Activated T-cell treated with anti-CD3 and anti-CD28 coated beads, Interleukin-2, amount 50 U/mL, for 24 hours (primary cell): ENCODE measurements around the gene MYZAP.

Experiments
- DNase-seq: peaks from one replicate; pipeline ENCODE4 v3.0.0-alpha.2; 2020
- H3K27ac Mint-ChIP-seq: 2 replicates; pipeline ENCODE4 v1.8.0; 2020; ENCODE audit warnings: mild to moderate bottlenecking, mixed read lengths
- H3K27me3 Mint-ChIP-seq: 2 replicates; pipeline ENCODE4 v1.8.0; 2020; ENCODE audit warnings: mixed read lengths
- H3K36me3 Mint-ChIP-seq: 2 replicates; pipeline ENCODE4 v1.8.0; 2020; ENCODE audit warnings: low read depth, mixed read lengths
- H3K4me1 Mint-ChIP-seq: 2 replicates; pipeline ENCODE4 v1.8.0; 2020; ENCODE audit warnings: low read depth, mixed read lengths
- H3K4me3 Mint-ChIP-seq: 2 replicates; pipeline ENCODE4 v1.8.0; 2020; ENCODE audit warnings: mild to moderate bottlenecking, moderate library complexity, mixed read lengths
- H3K9me3 Mint-ChIP-seq: 2 replicates; pipeline ENCODE4 v1.8.0; 2020; ENCODE audit warnings: mixed read lengths

Gene MYZAP

GRCh38 chr15:57554812-57555179 is 36.9 kb upstream of the MYZAP start:
- no peaks in the 10 kb centered on the region for H3K36me3 Mint-ChIP-seq
- H3K4me1 Mint-ChIP-seq: no peaks in the 10 kb centered on the region
- H3K9me3 Mint-ChIP-seq: no peaks in the 10 kb centered on the region
- DNase-seq: no peak
- no peak overlapping the region for H3K27ac Mint-ChIP-seq
- no peaks in the 10 kb centered on the region for H3K27me3 Mint-ChIP-seq
- H3K4me3 Mint-ChIP-seq: no peak overlapping the region

- Mint-ChIP-seq H3K27ac (no peak overlapping the region), H3K27me3 (no peaks in the 10 kb centered on the region), H3K36me3 (no peaks in the 10 kb centered on the region), H3K4me3 (no peak overlapping the region), H3K4me1 (peaks cover 3% of the 10 kb centered on the region), H3K9me3 (no peaks in the 10 kb centered on the region)
- no peak for DNase-seq
Observed at GRCh38 chr15:57555270-57555669, 36.4 kb upstream of the MYZAP start.

- Mint-ChIP-seq H3K4me3 (no peak overlapping the region), H3K4me1 (peaks cover 10% of the 10 kb centered on the region), H3K9me3 (no peaks in the 10 kb centered on the region), H3K27me3 (no peaks in the 10 kb centered on the region), H3K27ac (no peak overlapping the region), H3K36me3 (no peaks in the 10 kb centered on the region)
- no peak for DNase-seq
Observed at GRCh38 chr15:57556040-57556439, 35.7 kb upstream of the MYZAP start.

- no peaks in the 10 kb centered on the region for H3K27me3 Mint-ChIP-seq
- H3K4me1 Mint-ChIP-seq: peaks cover 20% of the 10 kb centered on the region
- H3K36me3 Mint-ChIP-seq: no peaks in the 10 kb centered on the region
- H3K4me3 Mint-ChIP-seq: no peak overlapping the region
- no peak for DNase-seq
- H3K27ac Mint-ChIP-seq: no peak overlapping the region
- H3K9me3 Mint-ChIP-seq: peaks cover 2% of the 10 kb centered on the region
Observed at GRCh38 chr15:57557267-57557666, 34.4 kb upstream of the MYZAP start.

GRCh38 chr15:57557810-57558209 is 33.9 kb upstream of the MYZAP start:
- DNase-seq: no peak
- H3K27ac Mint-ChIP-seq: no peak overlapping the region
- H3K27me3 Mint-ChIP-seq: no peaks in the 10 kb centered on the region
- no peaks in the 10 kb centered on the region for H3K36me3 Mint-ChIP-seq
- H3K4me1 Mint-ChIP-seq: peaks cover 25% of the 10 kb centered on the region
- peaks cover 2% of the 10 kb centered on the region for H3K9me3 Mint-ChIP-seq
- H3K4me3 Mint-ChIP-seq: no peak overlapping the region

- Mint-ChIP-seq H3K4me1 (peaks cover 35% of the 10 kb centered on the region), H3K4me3 (no peak overlapping the region), H3K9me3 (peaks cover 2% of the 10 kb centered on the region), H3K27me3 (no peaks in the 10 kb centered on the region), H3K27ac (no peak overlapping the region), H3K36me3 (no peaks in the 10 kb centered on the region)
- peak; percentile 82 for DNase-seq
Observed at GRCh38 chr15:57559875-57560274, 31.8 kb upstream of the MYZAP start.

- Mint-ChIP-seq H3K27ac (peak overlapping the region; percentile 92), H3K27me3 (no peaks in the 10 kb centered on the region), H3K36me3 (no peaks in the 10 kb centered on the region)
Observed at GRCh38 chr15:57561041-57561711, 30.5 kb upstream of the MYZAP start.

GRCh38 chr15:57562196-57562769 is 29.4 kb upstream of the MYZAP start:
- DNase-seq: no peak

More at GRCh38 chr15:57561041-57561711, 30.5 kb upstream of the MYZAP start:
- peak overlapping the region; percentile 25 for H3K4me3 Mint-ChIP-seq
- peak; percentile 60 for DNase-seq
- peaks cover 43% of the 10 kb centered on the region for H3K4me1 Mint-ChIP-seq
- peaks cover 2% of the 10 kb centered on the region for H3K9me3 Mint-ChIP-seq

GRCh38 chr15:57563416-57563815 is 28.3 kb upstream of the MYZAP start:
- H3K4me3 Mint-ChIP-seq: no peak overlapping the region
- no peak for DNase-seq
- H3K4me1 Mint-ChIP-seq: peaks cover 43% of the 10 kb centered on the region
- H3K36me3 Mint-ChIP-seq: no peaks in the 10 kb centered on the region
- peaks cover 2% of the 10 kb centered on the region for H3K9me3 Mint-ChIP-seq
- H3K27ac Mint-ChIP-seq: no peak overlapping the region
- peaks cover 2% of the 10 kb centered on the region for H3K27me3 Mint-ChIP-seq

More at GRCh38 chr15:57562196-57562769, 29.4 kb upstream of the MYZAP start:
- no peak overlapping the region for H3K4me3 Mint-ChIP-seq
- H3K36me3 Mint-ChIP-seq: no peaks in the 10 kb centered on the region
- no peaks in the 10 kb centered on the region for H3K27me3 Mint-ChIP-seq
- peaks cover 2% of the 10 kb centered on the region for H3K9me3 Mint-ChIP-seq
- peak overlapping the region; percentile 92 for H3K27ac Mint-ChIP-seq
- peaks cover 43% of the 10 kb centered on the region for H3K4me1 Mint-ChIP-seq

- peak overlapping the region; percentile 19 for H3K27ac Mint-ChIP-seq
- peaks cover 7% of the 10 kb centered on the region for H3K27me3 Mint-ChIP-seq
- H3K36me3 Mint-ChIP-seq: no peaks in the 10 kb centered on the region
- peak; percentile 39 for DNase-seq
- peaks cover 2% of the 10 kb centered on the region for H3K9me3 Mint-ChIP-seq
- H3K4me3 Mint-ChIP-seq: peak overlapping the region; percentile 20
- peaks cover 40% of the 10 kb centered on the region for H3K4me1 Mint-ChIP-seq
Observed at GRCh38 chr15:57565311-57565710, 26.4 kb upstream of the MYZAP start.

- peaks cover 27% of the 10 kb centered on the region for H3K4me1 Mint-ChIP-seq
- peaks cover 7% of the 10 kb centered on the region for H3K27me3 Mint-ChIP-seq
- H3K4me3 Mint-ChIP-seq: no peak overlapping the region
Observed at GRCh38 chr15:57566834-57567233, 24.9 kb upstream of the MYZAP start.

GRCh38 chr15:57567891-57568290 is 23.8 kb upstream of the MYZAP start:
- Mint-ChIP-seq H3K27ac (no peak overlapping the region), H3K36me3 (no peaks in the 10 kb centered on the region), H3K4me3 (no peak overlapping the region), H3K9me3 (no peaks in the 10 kb centered on the region), H3K27me3 (peaks cover 7% of the 10 kb centered on the region), H3K4me1 (peaks cover 17% of the 10 kb centered on the region)
- no peak for DNase-seq

More at GRCh38 chr15:57566834-57567233, 24.9 kb upstream of the MYZAP start:
- DNase-seq: no peak
- Mint-ChIP-seq H3K9me3 (no peaks in the 10 kb centered on the region), H3K36me3 (no peaks in the 10 kb centered on the region), H3K27ac (no peak overlapping the region)

GRCh38 chr15:57568299-57568698 is 23.4 kb upstream of the MYZAP start:
- no peak overlapping the region for H3K27ac Mint-ChIP-seq
- H3K4me1 Mint-ChIP-seq: peaks cover 14% of the 10 kb centered on the region
- no peaks in the 10 kb centered on the region for H3K36me3 Mint-ChIP-seq
- no peaks in the 10 kb centered on the region for H3K9me3 Mint-ChIP-seq
- peaks cover 7% of the 10 kb centered on the region for H3K27me3 Mint-ChIP-seq
- no peak overlapping the region for H3K4me3 Mint-ChIP-seq
- DNase-seq: no peak

- H3K27ac Mint-ChIP-seq: no peak overlapping the region
- H3K4me3 Mint-ChIP-seq: no peak overlapping the region
- no peak for DNase-seq
- no peaks in the 10 kb centered on the region for H3K36me3 Mint-ChIP-seq
- no peaks in the 10 kb centered on the region for H3K9me3 Mint-ChIP-seq
- peaks cover 5% of the 10 kb centered on the region for H3K4me1 Mint-ChIP-seq
- peaks cover 7% of the 10 kb centered on the region for H3K27me3 Mint-ChIP-seq
Observed at GRCh38 chr15:57570340-57570739, 21.4 kb upstream of the MYZAP start.

- H3K27me3 Mint-ChIP-seq: peaks cover 7% of the 10 kb centered on the region
- no peak for DNase-seq
- no peak overlapping the region for H3K27ac Mint-ChIP-seq
- H3K36me3 Mint-ChIP-seq: no peaks in the 10 kb centered on the region
- no peaks in the 10 kb centered on the region for H3K4me1 Mint-ChIP-seq
- H3K4me3 Mint-ChIP-seq: no peak overlapping the region
- no peaks in the 10 kb centered on the region for H3K9me3 Mint-ChIP-seq
Observed at GRCh38 chr15:57570994-57571393, 20.7 kb upstream of the MYZAP start.
